Activated CD8-positive, alpha-beta memory T cell treated with anti-CD3 and anti-CD28 coated beads for 36 hours (primary cell): ENCODE results near the gene ARHGDIA. TPM values are rescaled to one million over a fixed set of nuclear protein-coding genes. Genes with fewer than 3 reads are reported as not detected.

ENCODE experiments used
- CTCF ChIA-PET: fragments of 350-600 bp; sonication (Branson Sonifier 250); formaldehyde crosslinking; loops from one replicate; lab custom pipeline; 2021; ENCODE audit warnings: antibody characterized with exemption; lab: Charles Lee
- POLR2A ChIA-PET: fragments of 350-600 bp; sonication (Branson Sonifier 250); formaldehyde crosslinking; loops from one replicate; lab custom pipeline; 2021; ENCODE audit warnings: antibody characterized with exemption; lab: Charles Lee
- total RNA-seq, 2 experiments: library from RNA; stranded (reverse); gene quantifications; one replicate each; pipeline ENCODE4 v1.2.3, GENCODE V29; 2021

Gene ARHGDIA
- total RNA-seq, 2 experiments from 2014 or later = 669 to 688 TPM

DNA sequence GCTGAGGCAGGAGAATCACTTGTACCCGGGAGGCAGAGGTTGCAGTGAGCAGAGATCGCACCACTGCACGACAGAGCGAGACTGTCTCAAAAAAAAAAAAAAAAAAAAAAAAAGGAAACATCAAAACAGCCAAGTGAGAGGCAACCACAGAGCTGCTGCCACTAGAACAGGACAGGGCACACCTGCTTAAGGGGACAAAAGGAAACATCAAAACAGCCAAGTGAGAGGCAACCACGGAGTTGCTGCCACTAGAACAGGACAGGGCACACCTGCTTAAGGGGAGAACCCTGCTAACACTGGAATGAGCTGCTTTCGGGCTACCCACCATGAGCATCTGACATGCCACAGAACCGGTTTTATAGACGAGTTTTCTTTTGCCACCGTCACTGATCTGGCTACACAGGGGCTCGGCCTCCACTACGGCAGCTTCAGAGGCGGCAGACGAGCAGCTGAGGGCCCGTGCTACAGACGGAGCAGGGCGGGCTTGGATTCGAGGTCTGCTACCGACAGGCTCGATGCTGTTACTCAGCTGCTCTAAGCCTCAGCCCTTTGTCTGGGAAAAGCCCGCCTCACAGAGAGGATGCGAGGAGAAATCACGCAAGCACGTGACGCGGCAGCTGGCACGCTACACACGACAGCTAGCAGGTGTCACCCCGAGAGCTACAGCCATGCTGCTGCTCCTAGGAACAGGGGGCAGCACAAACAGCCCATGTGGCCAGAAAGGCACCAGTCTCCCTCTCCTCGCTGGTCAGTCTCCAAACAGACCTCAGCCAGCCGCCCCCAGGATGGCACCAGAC, 12.8 kb downstream of the ARHGDIA start:
- CTCF ChIA-PET = interaction anchor here (0.8 to 1.6 kb wide), 3 partner anchors 30 to 151 kb away, joined by 3 to 4 read pairs (median 3); no protein-coding TSS in a partner anchor
- POLR2A ChIA-PET = interaction anchor here (0.6 to 2.3 kb wide), 2 partner anchors 25 to 56 kb away, joined by 3 to 9 read pairs; partner anchors contain the start of gene MCRIP1

DNA sequence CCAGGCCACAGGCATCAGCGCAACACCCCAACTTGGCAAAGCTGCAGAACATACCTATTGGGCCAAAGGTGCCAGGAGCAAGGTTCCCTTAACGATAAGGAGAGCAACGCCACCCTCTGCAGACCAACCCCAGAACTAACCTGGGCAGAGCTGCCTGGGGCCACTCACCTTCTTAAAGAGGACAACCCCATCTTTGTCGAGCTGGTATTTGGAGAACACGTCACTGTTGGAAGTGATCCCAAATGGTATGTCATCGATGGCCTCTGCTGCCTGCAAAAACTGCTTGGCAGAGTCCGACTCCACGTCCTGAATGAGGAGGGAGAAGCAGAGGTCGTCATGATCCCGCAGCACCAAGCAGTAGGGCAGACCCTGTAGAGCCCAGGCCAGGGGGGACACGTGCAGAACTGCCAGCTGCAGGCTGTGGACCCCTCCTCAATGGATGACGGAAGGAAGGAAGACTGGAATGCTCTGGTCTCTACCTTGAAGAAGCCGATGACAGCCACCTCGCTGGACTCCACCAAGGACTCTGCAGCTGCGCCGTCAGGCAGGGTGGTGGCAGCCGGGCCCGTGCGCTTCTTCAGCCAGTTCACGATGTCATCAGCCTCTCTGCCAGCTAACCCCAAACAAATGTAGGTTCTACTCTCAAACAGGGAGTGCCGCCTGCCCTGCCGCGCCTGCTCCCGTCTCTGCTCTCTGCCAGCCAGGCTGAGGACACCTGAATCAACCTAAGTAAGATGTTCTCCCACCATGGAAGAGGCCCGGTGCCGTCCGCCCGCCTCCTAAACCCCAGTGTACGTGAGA, 16.0 kb downstream of the ARHGDIA start:
- POLR2A ChIA-PET = interaction anchor here (0.6 to 0.7 kb wide), 3 partner anchors 11 to 51 kb away, joined by 3 read pairs; partner anchors contain the start of genes GCGR and MCRIP1
- CTCF ChIA-PET = interaction anchor here (1.1 kb wide), 1 partner anchor 21 kb away, joined by 3 read pairs; the partner anchor contains the start of gene MCRIP1

DNA sequence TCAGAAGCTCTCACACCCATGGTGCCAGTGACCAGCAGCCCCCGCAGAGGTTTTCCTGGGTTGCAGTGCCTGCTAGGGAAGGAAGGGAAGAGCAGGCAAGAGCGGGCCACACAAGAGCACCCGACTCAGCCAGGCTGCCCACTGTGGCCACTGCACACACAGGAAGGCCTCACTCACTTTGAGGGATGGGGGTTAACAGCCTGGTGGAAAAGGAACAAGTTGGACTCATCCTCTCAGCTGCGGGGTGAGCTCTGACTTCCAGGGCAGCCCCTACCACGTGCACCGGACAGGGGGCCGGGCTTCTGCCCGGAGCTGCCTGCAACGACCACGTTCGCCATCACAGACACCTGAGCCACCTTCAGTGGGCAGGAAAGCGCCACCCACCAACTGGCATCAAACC, 18.9 kb downstream of the ARHGDIA start:
- CTCF ChIA-PET = interaction anchor here (1.3 kb wide), 1 partner anchor 19 kb away, joined by 3 read pairs; the partner anchor contains the start of gene MCRIP1

DNA sequence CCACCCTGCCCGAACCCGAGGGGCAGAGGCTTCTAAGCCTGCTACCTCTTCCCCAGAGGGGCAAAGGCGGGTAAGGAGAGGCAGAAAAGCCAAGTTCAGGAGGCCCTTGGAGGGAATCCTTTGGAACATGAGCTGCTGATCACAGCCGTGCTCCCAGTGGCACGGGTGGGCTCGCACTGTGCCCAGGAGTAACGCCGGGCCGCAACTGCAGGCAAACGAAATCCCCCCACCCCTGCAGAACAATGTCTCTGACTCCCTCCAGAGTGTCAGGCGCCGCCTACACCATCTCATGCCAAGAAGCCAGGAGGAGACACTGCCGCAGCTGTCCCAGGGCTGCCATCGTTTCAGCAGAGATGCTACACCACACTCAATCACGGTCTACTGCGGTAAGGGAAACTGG, 19.7 kb downstream of the ARHGDIA start:
- ChIA-PET POLR2A (no interaction called here), CTCF (interaction anchor here (0.7 to 1.3 kb wide), 2 partner anchors 18 to 55 kb away, joined by 3 read pairs; partner anchors contain the start of gene MCRIP1)

More for the DNA sequence above, 18.9 kb downstream of the ARHGDIA start:
- POLR2A ChIA-PET = no interaction called here

DNA sequence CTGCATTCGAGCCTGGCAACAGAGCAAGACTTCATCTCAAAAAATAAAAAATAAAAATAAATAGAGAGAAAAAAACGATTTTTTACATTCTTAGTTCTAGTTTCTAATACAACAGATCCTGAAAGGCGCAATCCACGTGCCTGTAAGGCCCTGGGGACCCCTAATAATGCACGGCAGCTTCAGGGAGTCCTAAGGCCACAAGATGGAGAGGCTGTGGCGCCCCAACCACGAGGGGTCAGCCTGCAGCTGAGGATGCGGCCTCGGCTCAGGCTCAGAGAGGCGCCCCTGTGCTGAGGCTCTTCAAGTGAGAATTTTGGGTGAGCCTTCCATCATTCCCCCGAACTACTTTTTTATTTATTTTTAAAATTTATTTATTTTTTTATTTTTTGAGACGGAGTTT, 21.7 kb downstream of the ARHGDIA start:
- POLR2A ChIA-PET = no interaction called here
- CTCF ChIA-PET = no interaction called here

DNA sequence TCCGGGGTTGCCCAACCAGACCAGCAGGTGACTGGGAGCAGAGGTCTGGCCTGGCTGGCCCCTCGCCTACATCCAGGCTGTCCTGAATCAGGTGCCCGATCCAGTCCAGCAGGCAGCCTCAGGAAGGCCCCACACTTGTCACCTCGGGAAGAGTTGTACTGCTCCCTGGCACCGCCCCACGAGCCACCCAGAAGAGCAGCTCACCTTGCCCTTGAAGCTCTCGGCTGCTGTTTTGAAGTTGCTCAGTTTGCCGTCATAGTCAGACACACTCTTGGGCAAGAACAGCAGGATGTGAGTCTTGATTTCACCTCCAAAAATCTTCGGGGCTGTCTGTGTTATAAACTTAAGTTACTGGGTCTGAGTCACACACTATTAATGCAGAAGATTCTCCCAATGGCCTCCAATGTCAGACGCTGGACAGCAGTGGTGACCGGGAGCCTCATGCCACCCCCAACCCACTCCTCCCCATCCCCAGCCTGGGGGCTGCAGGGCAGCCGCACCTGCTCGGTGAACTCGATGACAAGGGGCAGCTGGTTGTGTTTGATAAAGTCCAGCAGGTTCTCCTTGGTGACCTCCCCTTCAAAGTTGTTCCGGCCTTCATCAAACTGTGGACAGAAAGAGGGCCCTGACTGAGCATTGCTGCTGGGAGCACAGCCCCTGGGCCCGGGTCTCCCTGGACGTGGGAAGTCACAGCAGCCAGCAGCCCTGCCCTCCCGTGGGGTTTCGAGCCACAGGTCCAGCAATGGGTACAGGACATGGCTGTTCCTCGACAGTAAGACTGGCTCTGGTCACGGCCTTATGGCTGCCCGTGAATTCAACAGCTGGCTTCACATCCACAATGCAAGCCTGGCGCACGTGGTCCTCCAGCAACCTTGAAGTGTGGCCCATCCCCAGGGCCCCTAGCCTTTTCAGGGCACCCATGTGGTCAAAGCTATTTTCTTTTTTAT, 24.1 kb downstream of the ARHGDIA start:
- ChIA-PET CTCF (interaction anchor here (1.0 kb wide), 1 partner anchor 13 kb away, joined by 3 read pairs; no protein-coding TSS in a partner anchor), POLR2A (interaction anchor here (0.5 to 0.6 kb wide), 2 partner anchors 10 to 16 kb away, joined by 3 to 4 read pairs; no protein-coding TSS in a partner anchor)

DNA sequence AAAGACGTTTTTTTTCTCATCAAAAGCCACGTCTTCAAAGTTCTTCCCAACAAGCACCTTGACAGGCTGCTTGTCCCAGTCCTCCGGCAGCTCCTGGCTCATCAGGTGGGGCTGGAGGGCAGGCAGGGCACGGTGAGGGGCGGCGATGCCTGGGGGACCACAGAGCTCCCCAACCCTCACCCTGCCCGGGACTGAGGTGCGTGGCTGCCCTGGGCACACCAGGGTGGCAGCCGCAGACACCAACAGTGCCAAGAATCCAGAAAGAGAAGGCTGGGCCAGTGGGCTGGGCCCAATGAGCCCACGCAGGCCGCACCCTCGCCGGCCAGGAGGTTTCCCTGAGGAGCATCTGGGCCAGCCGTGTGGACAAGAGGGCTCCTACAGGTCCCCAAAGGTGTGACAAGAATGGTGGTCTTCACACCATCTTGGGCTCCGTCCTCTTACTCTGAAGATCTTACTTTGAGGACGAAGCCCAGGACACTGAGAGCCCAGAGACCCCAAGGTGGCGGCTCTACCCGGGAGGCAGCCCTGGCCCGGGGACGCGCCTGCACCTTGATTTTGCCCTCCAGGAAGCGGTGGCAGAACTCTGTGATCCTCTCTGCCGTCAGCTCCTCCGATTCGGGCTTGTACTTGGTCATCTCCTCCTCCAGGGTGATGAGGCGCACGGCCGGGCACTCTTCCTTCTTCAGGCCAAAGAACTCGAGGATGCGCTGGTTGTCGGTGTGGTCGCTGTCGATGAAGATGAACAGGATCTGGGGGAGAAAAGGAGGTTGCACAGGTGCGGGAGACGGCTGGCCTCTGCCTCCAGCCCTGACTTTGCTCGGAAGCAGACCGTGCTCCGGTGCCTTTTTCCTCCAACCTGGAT, 25.0 kb downstream of the ARHGDIA start:
- ChIA-PET CTCF (interaction anchor here (1.0 kb wide), 1 partner anchor 13 kb away, joined by 3 read pairs; no protein-coding TSS in a partner anchor), POLR2A (interaction anchor here (0.6 kb wide), 1 partner anchor 11 kb away, joined by 4 read pairs; no protein-coding TSS in a partner anchor)

DNA sequence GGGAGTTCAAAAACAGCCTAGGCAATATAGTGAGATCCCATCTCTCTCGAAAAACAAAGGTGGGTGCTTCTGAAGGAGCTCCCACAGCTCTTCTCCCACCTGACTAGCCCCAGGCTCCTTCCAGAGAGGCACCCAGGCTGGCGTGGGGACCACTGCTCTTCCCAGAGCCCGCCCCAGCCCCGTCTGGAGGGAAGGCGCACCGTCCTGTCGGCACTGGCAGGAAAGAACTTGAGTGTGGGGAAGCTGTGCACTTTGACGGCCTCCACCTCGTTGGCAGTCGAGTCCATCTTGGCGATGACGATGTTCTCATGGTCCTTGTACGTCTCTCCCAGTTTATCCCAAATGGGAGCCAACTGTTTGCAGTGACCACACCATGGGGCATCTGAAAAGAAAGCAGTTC, 25.8 kb downstream of the ARHGDIA start:
- POLR2A ChIA-PET = no interaction called here
- CTCF ChIA-PET = no interaction called here

DNA sequence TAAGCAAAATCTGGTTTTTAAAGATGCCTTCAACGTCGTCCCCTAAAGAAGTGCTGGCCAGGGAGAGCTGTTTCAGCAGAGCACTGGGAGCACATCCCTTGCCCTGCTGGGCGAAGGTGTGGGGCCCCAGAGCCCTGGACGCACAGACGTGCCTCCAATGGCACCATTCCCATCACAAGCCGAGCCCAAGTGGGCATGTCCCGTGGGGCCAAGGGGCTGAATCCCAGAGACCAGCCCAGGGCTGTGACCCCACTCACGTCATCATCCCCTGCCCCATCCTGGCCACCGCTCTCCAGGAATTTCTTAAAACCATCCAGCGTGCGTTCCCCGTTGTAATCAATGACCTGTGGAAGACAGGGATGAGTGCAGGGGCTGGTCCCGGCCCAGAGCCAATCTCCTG, 26.2 kb downstream of the ARHGDIA start:
- CTCF ChIA-PET = no interaction called here
- POLR2A ChIA-PET = no interaction called here

DNA sequence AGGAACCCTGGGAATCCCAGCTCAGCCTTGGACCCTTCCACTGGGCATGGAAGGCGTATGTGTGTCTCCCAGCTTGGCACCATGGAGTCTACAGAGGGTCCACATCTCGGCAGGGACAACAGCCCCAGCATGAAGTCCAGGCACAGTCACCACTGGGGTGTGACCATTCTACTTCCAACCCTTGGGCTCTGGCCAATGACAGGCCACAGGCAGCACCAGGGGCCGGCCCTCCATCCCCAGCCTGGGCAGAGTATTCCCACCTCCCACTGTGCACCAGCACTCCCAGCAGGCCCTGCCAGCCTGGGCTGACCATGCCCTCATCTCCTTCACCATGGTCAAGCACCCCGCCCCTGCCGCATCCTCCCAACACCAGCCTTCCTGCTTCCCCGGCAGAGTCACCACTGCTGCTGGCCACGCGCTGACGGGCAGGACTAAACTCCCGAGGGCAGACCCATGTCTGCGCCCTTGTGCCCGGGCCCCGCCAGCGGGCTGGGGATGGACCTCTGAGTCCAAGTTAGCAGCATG, 26.7 kb downstream of the ARHGDIA start:
- ChIA-PET CTCF (no interaction called here), POLR2A (no interaction called here)

DNA sequence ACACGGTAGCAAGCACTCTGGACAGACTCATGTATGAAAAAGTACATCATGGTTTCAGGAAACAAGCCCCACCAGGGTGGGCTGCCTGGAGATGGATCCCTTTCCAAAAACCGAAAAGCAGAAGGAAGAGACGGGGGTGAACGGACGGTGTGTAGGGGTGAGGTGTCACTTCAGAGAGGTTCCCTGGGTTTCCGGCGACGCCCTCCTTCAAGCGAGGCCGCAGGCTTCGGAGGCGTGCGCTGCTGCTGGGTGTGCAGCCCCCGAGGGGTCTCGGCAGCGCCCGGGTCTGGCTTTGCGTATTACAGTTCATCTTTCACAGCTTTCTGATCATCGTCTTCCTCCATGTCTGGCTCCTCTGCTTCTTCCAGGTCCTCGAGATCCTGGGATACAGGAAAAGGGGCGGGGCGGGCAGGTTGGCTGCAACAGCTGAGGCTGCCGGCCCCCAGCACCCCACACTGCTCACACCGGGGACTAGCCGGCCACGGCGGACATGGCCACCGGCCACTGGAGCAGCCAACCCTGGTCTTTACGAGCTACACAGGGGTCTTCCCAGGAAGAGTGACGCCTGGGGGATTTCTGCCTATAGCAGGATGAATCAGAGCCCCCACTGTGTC, 27.3 kb downstream of the ARHGDIA start:
- ChIA-PET CTCF (no interaction called here), POLR2A (no interaction called here)

DNA sequence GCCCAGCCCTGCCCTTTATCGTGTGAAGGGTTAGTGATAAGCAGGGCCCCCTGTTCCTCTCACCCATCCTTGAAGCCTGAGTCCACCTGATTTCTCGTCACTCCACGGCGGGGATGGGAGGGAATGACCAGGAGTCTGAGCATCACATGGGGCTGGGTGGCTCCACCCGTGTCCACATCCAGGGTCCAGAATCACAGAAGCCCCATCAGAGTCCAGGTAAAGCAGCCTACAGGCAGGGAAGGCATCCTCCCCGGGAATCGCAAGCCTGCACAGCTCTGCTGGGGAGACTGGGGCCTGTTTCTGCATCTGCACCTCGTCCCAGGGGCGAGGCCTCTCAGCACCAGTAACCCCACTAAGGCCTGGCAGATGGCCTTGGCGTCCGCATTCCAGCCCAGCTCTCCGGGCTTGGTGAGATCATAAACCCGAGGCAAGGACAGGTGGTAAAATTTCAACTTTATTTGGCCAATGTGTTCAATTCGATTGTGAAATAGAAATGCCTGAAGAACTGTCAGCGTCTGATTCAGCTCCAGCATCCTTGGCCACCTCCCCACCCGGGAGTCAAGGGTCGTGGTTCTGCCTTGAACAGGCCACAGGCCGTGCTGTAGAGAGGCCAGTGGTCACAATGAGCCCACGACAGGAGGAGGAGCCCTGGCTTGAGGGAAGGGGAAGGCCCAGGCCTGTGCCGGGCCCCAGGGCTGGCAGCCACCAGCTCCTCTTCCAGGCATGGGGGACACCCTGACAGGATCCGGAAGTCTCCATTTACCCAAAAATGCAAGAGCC, 28.2 kb downstream of the ARHGDIA start:
- POLR2A ChIA-PET = interaction anchor here (1.0 kb wide), 1 partner anchor 10 kb away, joined by 3 read pairs; the partner anchor contains the start of gene MCRIP1
- CTCF ChIA-PET = interaction anchor here (1.0 kb wide), 1 partner anchor 26 kb away, joined by 3 read pairs; no protein-coding TSS in a partner anchor

DNA sequence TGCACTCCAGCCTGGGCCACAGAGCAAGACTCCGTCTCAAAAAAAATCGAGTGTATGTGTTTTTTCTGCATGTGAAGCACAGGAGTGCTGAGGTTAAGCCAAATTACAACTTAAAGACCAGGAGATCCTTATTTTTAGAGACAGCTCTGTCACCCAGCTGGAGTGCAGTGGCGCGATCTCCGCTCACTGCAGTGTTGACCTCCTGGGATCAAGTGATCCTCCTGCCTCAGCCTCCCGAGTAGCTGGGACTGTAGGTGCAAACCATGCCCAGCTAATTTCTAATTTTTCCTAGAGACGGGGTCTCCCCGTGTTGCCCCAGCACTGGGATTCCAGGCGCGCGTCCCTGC, 28.8 kb downstream of the ARHGDIA start:
- POLR2A ChIA-PET = interaction anchor here (1.0 kb wide), 1 partner anchor 9 kb away, joined by 3 read pairs; the partner anchor contains the start of gene MCRIP1
- CTCF ChIA-PET = interaction anchor here (0.8 to 1.0 kb wide), 2 partner anchors 19 to 27 kb away, joined by 3 read pairs; no protein-coding TSS in a partner anchor

DNA sequence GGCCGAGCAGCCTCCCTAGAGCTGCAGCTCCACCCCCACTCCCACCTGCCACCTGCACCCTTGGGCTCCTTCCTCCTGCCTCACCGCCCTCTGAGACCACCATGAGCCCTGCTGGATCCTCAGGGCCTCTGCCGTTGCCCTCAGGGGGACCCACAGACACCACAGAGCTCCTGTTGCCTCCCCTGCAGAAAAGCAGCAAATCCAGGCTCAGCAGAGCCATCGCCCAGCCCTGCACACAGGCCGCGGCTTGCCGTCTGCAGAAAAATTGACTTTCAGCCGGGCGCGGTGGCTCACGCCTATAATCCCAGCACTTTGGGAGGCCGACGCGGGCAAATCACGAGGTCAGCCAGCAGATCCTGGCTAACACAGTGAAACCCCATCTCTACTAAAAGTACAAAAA, 29.3 kb downstream of the ARHGDIA start:
- POLR2A ChIA-PET = no interaction called here

DNA sequence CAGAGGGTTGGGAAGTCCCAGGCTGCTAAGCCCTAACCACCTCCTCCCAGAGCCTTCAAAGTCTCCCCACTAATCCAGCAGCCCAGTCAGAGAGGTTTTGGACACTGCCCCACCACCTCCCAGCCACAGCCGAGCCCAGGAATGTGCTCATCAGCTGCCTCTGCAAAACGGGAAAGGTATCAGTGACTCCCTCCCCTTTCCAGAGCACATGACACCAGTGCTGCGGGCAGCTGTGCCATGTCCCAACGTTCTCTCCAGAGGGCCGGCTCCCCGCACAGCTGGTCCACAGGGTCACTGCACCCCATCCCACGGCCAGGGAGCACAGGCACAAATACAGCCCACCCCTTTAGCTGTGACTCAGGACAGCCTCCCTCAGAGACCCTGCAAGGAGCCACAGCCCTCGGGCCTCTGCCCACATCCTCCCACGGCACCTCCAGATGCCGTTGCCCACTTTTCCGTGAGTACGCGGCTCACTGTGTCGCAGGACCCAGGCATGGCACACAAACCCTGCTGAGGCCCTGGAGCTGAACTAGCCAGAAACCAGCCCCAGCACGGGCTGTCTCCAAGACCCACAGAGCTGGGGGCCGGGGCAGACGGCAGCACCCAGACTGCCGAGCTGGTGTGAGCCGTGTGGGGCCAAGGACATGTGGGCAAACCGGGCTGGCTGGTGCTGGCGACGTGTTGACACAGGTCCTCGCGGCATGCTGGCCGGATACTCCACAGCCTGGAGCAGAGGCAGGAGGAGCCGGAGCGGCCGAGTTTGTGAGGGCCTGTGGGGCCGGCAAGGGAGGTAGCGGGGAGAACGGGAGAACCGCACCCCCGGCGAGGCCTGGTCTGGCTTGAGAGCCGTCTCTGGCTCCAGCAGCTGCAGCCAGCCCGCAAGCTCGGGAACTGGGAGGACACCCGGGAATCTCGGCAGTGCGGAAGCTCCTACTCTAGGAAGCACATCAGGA, 30.0 kb downstream of the ARHGDIA start:
- POLR2A ChIA-PET = interaction anchor here (0.8 kb wide), 1 partner anchor 8 kb away, joined by 3 read pairs; no protein-coding TSS in a partner anchor
- CTCF ChIA-PET = interaction anchor here (0.6 to 0.9 kb wide), 2 partner anchors 11 to 110 kb away, joined by 3 read pairs; no protein-coding TSS in a partner anchor

More for the DNA sequence above, 29.3 kb downstream of the ARHGDIA start:
- CTCF ChIA-PET = interaction anchor here (0.8 kb wide), 1 partner anchor 19 kb away, joined by 3 read pairs; no protein-coding TSS in a partner anchor
